HG03378 (cell line): ENCODE measurements around the gene DAAM2.

Experiments
- ATAC-seq: cut with Tn5 transposase; IDR thresholded peaks from one replicate; pipeline ENCODE4 v1.9.1; 2021; ENCODE audit warnings: mild to moderate bottlenecking, moderate library complexity; ENCODE audit not compliant: unreplicated experiment

DAAM2 gene

GRCh38 chr6:39881851-39882530, 89.8 kb downstream of the DAAM2 start:
- no peak for ATAC-seq

- no peak for ATAC-seq
These were observed 90.3 kb downstream of the DAAM2 start for GRCh38 chr6:39882531-39882899.

GRCh38 chr6:39884696-39885095, 92.5 kb downstream of the DAAM2 start:
- ATAC-seq, result no peak

- ATAC-seq, result no peak
These were observed 93.5 kb downstream of the DAAM2 start for GRCh38 chr6:39885691-39886090.

- ATAC-seq, result no peak
These were observed 94.7 kb downstream of the DAAM2 start for GRCh38 chr6:39886871-39887270.

- no peak for ATAC-seq
These were observed 95.7 kb downstream of the DAAM2 start for GRCh38 chr6:39887692-39888450.

GRCh38 chr6:39889229-39889628, 97.1 kb downstream of the DAAM2 start:
- ATAC-seq, result no peak

GRCh38 chr6:39891353-39891752, 99.2 kb downstream of the DAAM2 start:
- ATAC-seq, result no peak

- no peak for ATAC-seq
These were observed 99.8 kb downstream of the DAAM2 start for GRCh38 chr6:39891976-39892375.

- ATAC-seq, result no peak
These were observed 100.4 kb downstream of the DAAM2 start for GRCh38 chr6:39892490-39893129.

GRCh38 chr6:39893286-39893685, 101.1 kb downstream of the DAAM2 start:
- no peak for ATAC-seq

GRCh38 chr6:39896701-39897100, 104.5 kb downstream of the DAAM2 start:
- no peak for ATAC-seq

- no peak for ATAC-seq
These were observed 105.5 kb downstream of the DAAM2 start for GRCh38 chr6:39897698-39898097.

GRCh38 chr6:39898625-39899024, 106.4 kb downstream of the DAAM2 start:
- ATAC-seq, result no peak

- no peak for ATAC-seq
These were observed 107.5 kb downstream of the DAAM2 start for GRCh38 chr6:39899554-39900295.

GRCh38 chr6:39901116-39901655, 109.0 kb downstream of the DAAM2 start:
- ATAC-seq, result no peak

GRCh38 chr6:39901670-39902069, 109.5 kb downstream of the DAAM2 start:
- no peak for ATAC-seq

GRCh38 chr6:39902136-39902535, 110.0 kb downstream of the DAAM2 start:
- ATAC-seq, result no peak

GRCh38 chr6:39902786-39903465, 110.8 kb downstream of the DAAM2 start:
- ATAC-seq, result no peak

GRCh38 chr6:39903656-39904055, 111.5 kb downstream of the DAAM2 start:
- no peak for ATAC-seq
